HK-2 (cell line): ENCODE results near the gene PTMA.
"Not testable (repeated sequence)": the region's sequence is repeated elsewhere in the genome, so short reads cannot be mapped to it uniquely, and the experiment has no call there.

Experiments
- DNase-seq: peaks from one replicate; pipeline ENCODE4 v3.0.0-alpha.2; 2018; ENCODE audit not compliant: unreplicated experiment

The PTMA gene

DNA sequence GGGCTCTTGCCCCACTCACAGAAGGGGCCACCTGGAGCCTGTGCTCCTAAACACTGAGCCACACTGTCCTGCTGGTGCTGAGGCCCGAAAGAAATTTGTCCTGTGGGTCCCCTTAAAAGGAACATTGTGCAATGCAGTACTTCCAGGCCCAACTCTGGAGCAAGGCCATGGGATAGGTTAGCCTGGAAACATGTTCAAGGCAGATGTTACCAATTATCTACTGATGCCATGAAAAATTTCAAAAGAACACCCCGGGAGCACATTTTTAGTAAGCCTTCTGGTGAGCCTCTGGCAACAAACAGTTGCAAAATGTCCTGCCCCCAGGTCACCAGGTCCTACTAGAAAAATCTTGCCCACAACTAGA, 12.3 kb upstream of the PTMA start:
- no peak for DNase-seq

DNA sequence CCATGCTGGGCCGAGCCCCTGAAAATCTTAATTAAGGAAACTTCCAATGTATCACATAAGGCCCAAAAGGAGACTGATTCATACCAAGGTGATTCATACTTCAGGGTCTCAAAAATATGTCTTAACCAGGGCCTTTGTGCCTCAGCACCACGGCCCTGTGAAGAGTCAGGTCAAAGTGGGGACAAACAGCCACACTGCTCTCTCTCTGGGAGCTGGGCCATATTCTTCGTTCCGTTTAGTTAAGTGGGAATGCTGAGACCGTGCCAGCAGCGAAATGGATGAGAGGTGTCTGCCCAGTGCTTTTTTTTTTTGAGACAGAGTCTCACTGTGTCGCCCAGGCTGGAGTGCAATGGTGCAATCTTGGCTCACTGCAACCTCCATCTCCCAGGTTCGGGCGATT, 9.3 kb upstream of the PTMA start:
- no peak for DNase-seq

DNA sequence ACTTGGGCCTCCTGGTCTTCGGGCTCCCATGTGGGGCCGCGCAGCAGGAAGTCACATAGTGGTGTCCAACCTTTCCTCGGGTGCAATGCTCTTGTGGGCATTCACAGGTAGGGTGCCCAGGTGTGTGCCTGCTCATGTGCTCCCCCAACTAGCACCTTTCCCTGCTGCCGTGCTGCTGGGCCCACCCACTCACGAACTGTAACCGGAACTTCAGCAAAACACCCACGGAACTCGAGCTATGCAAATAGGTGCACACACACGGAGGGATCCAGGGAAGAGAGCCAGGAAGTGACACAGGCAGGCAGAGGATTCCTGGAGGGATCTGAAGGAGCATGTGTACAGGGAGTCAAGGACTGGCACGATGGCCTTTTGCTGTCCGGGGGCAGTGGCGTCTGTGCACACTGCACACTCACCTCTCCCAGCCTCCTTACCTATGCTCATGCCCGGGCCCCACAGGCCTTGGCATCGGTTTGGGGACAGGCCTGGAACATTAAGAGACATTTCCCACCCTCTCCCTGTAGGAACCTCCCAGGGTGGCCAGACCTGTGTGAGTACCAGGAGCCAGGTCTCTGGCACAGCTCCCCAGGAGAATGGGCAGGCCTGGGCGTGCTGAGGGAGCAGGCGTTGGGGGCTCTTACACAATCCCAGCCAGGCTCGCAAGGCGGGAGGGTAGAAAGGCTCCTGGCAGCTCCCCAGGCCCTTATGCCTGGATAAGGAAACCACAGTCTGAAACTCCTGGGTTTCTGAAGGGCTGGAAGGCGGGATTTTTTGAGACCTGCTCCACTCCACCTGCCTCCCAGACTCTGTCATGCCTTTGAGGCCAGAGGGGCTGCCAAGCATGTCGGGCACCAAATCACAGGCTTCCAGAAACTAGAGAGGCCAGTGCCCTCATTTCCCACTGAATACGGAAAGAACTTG, 6.6 kb upstream of the PTMA start:
- DNase-seq, result peak; percentile 65

DNA sequence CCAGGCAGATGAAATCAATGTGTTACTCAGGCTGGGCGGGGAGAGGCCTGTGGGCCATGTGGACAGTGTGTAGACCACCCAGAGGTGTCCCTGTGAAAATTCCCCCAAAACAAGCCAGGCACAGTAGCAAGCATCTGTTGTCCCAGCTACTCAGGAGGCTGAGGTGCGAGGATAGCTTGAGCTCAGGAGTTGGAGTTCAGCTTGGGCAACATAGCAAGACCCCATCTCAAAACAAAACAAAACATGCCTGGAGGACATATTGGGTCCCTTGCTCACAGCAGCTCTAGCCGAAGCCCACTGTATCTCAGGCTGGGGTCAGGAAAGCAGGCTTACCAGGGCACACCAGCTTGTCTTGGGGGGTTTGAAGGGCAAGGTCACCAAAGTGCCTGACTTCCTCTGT, 4.3 kb upstream of the PTMA start:
- DNase-seq, result no peak

DNA sequence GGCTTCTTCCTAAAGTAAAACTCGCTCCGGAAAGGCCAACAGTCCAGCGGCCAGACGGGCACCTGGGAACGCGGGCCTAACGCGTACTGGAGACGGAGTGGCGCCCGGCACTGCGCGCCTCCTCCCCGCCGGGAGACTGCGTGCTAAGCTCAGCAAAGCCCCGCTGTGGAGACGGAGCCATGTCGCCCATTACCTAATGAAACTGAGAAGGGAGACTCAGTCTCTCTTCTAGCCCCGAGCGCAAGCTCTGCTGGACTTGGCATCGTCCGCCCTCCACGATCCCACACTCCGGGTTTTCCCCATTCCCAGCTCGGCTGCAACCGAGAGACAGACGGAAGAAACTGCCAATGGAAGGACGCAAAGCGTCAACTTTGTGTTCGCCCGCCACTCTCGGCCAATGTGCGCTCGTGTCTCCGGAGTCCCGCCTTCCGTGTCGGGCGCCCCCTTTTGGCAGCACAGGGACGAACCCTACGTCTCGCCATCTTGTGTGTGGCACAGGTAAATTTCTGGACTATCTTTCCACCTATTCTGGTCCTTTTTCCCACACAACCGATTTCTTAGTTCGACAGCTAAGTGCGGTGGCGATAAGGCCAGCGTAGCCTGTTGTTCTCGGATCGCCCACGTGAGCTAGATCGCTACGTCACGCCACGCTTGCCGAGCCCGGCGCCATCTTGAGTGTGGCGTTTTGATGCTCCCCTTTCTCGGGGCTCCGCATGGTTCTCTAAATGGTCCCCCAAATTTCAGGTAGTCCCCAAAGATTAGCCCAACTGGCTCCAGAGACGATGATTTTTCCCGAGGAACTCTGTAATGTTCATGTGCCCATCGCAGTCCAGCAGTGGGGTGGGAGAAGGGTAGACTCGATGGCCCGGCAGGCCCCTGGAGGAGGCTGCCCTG, 1.3 kb upstream of the PTMA start:
- DNase-seq, result peak; percentile 99

DNA sequence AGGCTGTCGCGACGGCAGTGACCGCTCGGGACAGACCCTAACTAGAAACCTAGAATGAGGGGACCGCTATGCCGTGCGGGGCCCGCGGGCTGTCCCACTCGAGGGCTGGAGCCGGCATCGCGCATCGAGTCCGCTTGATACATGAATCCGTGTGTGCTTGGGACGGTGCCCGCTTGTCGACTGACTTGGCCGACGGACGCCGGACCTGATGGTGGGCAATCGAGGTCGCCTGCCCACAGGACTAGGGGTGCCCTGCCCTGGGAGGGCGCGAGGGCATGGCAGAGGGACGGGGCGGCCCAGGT, 749 bp upstream of the PTMA start:
- no peak for DNase-seq

DNA sequence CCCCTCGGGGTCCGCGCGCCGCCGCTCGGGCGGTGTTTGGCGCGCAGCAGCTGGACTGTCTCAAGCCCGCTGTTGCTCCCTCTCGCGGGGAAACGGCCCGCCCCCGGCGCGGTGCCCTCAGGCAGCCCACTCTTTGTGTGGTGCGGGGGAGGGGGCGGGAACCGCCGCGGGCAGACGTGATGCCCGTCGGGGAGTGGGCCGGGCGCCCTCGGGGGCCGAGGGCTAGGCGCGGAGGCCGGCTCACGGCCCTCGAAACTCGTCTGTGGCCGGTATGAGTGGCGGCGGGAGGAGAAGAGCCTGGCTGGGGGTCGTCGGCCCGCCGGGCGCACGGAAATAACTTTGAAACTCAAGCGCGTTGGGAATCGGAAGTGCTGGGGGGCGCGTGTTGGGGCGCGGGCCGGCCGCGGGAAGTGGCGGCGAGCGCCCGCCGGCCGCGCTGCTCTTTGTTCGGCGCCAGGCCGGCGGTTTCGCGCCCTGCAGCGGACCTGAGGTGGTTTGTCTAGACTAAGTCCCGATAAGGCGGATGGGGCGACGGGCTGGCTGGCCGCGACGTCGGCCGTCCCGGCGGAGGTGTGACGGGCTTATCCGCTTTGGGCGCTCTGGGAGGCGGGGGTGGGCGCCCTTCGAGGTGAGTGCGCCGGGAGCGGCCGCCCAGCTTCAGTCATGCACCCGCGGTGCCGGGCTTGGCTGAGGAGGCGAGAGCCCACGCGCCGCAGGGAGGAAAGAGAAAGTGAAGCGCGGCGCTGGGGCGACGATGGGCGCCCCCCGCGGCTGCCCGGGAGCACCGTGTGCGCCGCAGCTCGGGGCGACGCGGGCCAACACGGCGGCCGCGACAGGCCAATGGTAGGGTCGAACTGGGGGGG, 679 bp downstream of the PTMA start:
- peak; percentile 38 for DNase-seq

DNA sequence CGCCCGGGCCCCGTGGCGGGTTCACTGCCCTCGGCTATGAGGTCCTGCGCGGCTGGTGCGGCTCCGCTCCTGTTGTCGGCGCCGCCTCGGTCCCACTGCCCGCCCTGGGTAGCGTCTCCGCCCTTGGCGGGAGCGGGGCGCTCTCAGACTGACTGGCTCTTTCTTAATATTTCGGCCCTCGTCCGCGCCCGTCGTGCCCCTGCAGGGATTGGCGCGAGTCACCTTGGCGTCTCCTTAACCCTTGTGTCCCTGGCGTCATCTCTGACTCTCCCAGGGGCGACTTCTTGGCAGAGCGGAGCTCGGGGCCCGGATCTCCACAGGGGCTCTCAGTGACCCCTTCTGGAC, 1.3 kb downstream of the PTMA start:
- no peak for DNase-seq

DNA sequence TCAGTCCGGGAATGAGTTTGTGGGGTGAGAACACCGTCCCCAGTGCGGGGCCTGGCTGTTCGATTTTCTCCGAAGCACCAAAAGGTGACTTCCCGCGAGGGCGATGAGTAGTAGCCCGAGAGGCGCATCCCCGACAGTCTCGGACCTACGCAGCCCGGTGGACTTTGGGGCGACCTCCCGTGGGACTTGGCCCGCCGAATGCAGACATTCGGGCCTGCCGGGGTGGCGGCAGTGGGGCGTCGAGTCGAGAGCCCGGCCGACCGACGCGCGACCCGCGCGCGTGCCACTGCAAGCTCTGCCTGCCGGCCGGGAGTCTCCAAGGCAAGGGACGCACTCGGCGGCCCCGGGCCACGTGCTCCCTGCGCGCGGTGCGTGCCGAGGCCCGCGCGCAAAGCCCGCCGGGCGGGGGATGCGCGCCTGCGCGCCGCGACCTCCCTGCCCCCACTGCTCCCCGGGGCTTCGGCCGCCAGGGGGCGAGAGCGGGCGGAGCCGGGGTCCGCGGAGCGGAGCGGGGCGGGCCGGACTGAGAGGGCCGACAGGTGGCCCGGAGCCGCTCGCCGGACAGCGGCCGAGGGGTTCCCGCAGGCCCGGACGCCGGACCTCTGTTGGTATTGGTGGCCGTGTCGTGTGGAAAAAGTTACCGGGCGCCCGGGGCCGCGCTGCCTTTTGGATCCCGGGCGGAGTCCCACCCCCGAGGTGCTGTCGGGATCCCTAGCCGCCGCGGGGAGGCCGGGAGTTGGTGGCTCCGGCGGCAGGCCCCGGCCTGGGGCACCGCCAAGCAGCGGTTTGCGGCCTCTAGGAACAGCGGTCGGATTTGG, 1.9 kb downstream of the PTMA start:
- peak; percentile 89 for DNase-seq

DNA sequence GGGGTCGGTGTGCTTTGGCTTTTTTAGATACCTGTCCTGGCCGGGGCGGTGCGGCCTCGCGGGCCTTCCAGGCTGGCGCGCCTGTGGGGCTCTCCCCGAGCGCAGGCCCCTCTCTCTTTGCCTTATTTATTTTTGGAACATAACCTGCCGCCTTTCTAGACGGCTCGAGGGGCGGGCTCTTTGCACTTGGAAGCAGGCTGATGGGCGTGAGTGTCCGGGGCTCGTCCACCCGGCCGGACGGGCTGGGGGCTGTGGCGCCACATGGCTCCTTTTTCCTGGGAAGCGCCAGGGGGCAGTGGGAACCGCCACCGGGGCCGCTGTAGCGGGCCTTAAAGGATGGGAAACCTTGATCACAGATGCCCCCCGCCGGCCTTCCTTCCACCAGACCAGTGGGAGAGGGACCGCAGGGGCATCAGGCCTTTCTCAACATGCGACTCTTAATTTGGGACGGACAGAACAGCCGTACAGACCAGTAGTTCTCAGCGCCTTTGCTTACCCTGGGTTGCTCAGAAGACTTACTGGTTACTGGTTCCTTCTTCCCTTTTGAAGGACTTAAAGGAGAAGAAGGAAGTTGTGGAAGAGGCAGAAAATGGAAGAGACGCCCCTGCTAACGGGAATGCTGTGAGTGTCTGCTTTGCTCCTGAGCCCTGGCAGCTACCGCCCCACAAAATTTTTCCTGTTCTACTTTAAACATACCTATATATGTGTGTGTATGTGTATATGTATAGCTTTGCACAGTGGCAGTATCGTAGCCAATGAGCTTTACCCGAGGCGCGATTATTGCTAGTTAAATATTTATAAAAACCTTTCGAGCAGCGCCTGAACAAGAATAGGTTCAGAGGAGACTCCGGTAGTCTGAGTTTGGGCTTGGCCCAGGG, 2.7 kb downstream of the PTMA start:
- DNase-seq, result peak; percentile 39

DNA sequence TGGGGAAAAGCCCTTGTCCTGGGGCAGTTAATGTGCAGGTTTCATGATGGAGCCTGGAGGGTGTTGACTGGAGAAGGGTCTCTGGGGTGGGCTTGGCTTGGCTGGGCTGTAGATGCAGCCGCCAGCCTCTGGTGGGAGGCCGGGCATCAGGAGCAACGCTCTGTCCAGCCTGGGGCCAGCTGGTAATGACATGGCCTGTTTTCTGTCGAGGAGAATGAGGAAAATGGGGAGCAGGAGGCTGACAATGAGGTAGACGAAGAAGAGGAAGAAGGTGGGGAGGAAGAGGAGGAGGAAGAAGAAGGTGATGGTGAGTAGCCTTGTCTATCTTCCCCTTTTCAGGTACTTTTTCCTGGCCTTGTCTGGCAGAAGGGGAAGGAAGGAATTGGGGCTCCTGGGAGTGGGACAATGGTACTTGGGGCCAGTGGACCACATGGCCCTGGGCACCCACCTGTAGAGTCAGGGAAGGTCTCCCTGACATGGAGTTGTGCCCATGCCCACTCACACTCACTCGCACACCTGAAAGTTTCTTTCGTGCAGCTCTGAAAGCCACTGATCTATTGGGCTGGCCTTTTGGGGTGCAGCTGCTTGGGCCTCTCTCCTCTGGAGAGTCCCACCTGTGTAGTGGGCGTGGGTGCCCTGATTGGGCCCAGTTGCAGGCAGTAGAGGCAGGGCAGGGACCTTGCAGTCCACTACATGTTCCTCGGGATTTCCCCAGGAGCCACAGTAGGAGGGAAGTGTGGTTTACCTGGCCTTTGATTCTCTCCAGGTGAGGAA, 3.5 kb downstream of the PTMA start:
- no peak for DNase-seq

DNA sequence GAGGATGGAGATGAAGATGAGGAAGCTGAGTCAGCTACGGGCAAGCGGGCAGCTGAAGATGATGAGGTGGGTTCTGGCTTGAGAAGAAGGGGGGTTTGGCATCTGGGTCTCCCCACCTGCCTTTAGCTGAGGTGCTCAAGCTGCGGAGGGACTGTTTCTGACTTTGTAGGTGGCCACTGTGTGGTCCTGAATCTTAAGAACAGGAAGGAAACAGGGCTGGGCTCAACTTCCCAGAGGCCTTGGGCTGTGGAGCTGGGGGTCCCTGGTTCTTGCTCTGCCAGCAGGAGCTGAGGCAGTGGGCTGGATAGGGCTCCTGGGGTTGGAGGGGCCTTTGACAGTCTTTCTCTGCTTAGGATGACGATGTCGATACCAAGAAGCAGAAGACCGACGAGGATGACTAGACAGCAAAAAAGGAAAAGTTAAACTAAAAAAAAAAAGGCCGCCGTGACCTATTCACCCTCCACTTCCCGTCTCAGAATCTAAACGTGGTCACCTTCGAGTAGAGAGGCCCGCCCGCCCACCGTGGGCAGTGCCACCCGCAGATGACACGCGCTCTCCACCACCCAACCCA, 4.2 kb downstream of the PTMA start:
- DNase-seq, result not testable (repeated sequence)

DNA sequence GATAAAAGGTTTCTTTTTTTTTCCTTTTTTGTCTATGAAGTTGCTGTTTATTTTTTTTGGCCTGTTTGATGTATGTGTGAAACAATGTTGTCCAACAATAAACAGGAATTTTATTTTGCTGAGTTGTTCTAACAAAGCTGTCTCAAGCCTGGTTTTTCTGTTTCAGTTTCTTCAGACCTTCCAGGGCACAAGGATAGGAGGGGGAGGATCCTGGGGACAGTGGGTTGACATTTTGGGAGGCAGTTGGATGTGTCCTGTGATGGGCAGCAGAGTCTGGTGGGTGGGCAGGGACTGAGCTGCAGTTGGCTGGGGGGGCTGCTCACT, 5.0 kb downstream of the PTMA start:
- not testable (repeated sequence) for DNase-seq

DNA sequence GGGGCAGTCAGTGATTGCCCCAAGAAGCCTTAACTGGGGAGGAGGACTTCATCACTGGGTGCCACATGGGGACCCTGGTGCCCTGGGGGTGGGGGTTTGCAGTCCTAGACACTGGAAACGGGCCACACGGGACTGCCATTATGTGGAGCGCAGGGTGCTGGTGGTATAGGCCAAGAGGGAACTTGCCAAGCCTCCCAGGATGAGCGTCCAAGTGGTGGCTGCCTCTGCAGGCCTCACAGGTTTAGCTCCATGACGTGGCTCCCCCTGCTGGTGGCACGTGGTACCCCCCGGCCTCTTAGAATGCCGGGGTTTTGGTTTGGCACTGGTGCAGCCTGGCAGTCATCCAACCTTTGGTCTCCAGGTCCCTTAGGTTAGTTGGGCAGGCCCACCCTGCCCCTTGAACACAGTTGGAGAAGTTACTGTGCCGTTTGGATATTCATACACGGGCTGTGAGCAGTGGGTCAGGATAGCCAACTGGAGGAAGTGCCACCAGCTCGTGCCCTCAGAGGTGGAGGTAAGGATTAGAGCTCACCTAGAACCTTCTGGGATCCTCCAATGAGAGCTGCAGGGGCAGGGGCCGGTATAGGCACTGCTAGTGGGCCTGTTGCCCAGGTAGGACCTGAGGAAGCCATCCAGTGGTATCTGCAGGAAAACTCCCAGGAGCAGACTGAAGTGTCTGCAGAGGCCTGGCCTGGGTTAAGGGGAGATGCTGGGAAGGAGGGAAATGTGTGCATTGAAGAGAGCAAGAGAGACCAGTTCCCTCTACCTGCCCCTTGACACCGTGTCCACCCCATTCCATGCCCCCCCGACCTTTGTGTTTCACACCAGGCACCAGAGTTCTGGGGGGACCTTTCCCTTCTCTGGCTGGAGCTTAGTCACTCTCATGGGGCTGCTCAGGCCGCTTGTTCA, 5.7 kb downstream of the PTMA start:
- peak; percentile 94 for DNase-seq

DNA sequence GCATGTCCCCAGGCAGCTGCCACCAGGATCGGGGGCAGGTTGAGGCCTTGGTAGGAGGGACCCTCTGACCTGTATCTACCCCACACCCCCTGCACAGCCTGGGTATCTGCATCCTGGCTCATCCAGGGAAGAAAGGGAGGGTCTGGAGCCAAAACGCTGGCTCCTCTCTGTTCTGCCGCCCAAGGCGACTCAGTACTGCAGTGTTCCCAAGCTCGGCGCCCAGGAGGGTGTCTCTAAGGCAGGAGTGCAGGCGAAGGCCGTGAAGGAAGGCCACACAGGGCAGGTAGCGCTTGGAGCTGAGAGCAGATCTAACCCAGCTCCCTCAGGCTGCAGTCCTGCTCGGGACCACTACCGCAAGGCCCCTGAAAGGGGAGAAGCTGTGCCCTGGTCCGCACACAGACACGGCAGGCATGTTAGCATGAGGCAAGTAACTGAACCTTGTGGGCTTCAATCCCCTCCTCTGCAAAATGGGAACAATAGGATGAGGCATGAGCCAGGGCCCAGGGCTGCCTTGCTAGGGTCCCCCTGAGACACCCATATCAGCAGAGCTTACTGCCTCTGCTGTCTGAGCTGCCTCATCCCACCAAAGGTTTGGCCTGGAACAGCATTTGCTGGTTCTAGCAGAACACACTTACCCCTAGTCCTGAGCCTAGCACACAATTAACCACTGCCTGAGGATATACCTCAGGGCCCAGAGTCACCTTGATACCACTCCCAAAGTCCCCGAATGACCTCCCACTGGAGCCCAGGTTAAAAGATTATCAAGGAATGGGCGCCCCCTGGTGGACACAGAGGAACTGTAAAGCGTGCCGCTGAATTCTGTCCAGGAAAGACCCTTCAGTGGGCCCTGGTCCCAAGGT, 6.5 kb downstream of the PTMA start:
- peak; percentile 82 for DNase-seq

DNA sequence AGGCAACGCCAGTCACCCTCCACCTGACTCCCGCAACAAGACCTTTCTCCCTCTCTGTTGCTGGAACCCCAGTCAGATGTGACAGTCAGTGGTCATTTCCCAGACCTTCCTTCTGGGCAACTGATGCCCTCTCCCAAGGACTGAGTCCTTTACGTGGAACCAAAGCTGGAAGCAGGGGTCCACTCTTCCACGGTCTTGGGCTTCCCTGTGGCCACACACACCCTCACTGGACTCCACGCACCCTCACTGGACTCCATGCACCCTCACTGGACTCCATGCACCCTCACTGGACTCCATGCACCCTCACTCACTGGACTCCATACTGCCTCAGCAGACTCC, 7.1 kb downstream of the PTMA start:
- DNase-seq, result no peak

DNA sequence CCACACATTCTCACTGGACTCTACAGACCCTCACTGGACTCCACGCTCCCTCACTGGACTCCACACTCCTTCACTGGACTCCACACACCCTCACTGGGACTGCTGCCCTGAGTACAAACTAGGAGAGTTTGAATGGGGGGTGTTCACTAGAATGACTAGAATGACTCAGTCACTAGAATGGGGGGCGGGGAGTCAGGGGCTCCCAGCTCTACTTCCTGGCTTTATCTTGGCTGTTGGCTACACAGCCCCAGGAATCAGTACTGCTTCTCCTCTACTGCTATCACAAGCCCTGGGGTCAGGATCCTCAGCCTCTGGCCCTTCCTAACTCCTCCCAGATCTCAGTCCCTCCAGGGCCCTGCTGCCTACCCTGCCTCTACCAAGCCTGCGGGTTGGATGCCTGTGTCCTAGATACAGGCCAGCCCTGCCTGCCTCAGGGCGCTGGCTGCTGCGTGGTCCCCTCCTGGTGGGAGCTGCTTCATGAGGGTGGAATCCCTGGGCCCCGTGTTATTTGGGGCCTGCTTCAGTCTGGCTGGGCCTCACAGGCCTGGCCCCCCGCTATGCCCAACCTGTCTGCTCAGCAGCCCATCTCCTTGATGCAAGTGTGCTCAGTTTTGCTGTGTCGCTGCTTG, 7.8 kb downstream of the PTMA start:
- DNase-seq, result peak; percentile 51
